ENCODE measurements around the gene ZNF511.

ZNF511 gene

GRCh38 chr10:133274751-133275683 is 33.7 kb upstream of the ZNF511 start:
- peak; percentile 72 for DNase-seq (ENCODE audit: low read depth, low spot score)

GRCh38 chr10:133275684-133276092 is 33.0 kb upstream of the ZNF511 start:
- DNase-seq (ENCODE audit: low read depth, low spot score) = no peak

- no peak for DNase-seq (ENCODE audit: low read depth, low spot score)
Observed at GRCh38 chr10:133276100-133276434, 32.6 kb upstream of the ZNF511 start.

GRCh38 chr10:133276435-133277201 is 32.1 kb upstream of the ZNF511 start, which contains the start of gene ADAM8:
TSS of gene ADAM8 (minus strand) at chr10:133276868. CDS start at chr10:133276817, 51 bp downstream.
- DNase-seq (ENCODE audit: low read depth, low spot score) = no peak

GRCh38 chr10:133277277-133277992 is 31.3 kb upstream of the ZNF511 start:
- DNase-seq (ENCODE audit: low read depth, low spot score) = no peak

- DNase-seq (ENCODE audit: low read depth, low spot score) = no peak
Observed at GRCh38 chr10:133277993-133278576, 30.6 kb upstream of the ZNF511 start.

GRCh38 chr10:133278577-133279265 is 30.0 kb upstream of the ZNF511 start:
- DNase-seq (ENCODE audit: low read depth, low spot score) = no peak

GRCh38 chr10:133279326-133280226 is 29.1 kb upstream of the ZNF511 start:
- DNase-seq (ENCODE audit: low read depth, low spot score) = no peak

- DNase-seq (ENCODE audit: low read depth, low spot score) = no peak
Observed at GRCh38 chr10:133280391-133281059, 28.2 kb upstream of the ZNF511 start.

GRCh38 chr10:133281084-133281483 is 27.6 kb upstream of the ZNF511 start:
- DNase-seq (ENCODE audit: low read depth, low spot score) = no peak

- DNase-seq (ENCODE audit: low read depth, low spot score) = no peak
Observed at GRCh38 chr10:133281628-133282372, 26.9 kb upstream of the ZNF511 start.

GRCh38 chr10:133282846-133283390 is 25.8 kb upstream of the ZNF511 start:
- no peak for DNase-seq (ENCODE audit: low read depth, low spot score)

- no peak for DNase-seq (ENCODE audit: low read depth, low spot score)
Observed at GRCh38 chr10:133283931-133284330, 24.8 kb upstream of the ZNF511 start.

- DNase-seq (ENCODE audit: low read depth, low spot score) = no peak
Observed at GRCh38 chr10:133285217-133285616, 23.5 kb upstream of the ZNF511 start.

GRCh38 chr10:133286366-133286765 is 22.3 kb upstream of the ZNF511 start:
- no peak for DNase-seq (ENCODE audit: low read depth, low spot score)

GRCh38 chr10:133287832-133288500 is 20.7 kb upstream of the ZNF511 start:
- DNase-seq (ENCODE audit: low read depth, low spot score) = no peak

- no peak for DNase-seq (ENCODE audit: low read depth, low spot score)
Observed at GRCh38 chr10:133289761-133290160, 19.0 kb upstream of the ZNF511 start.

All from activated CD4-positive, CD25-positive, alpha-beta regulatory T cell treated with anti-CD3 and anti-CD28 coated beads, Interleukin-2, amount 50 U/mL, for 16 hours (primary cell).